Suppressor macrophage treated with lipopolysaccharide for 4 hours (primary cell): ENCODE measurements around the gene KRTAP12-4.
"Not testable (repeated sequence)": the region's sequence is repeated elsewhere in the genome, so short reads cannot be mapped to it uniquely, and the experiment has no call there.

Experiments
- DNase-seq: peaks from one replicate; pipeline ENCODE4 v3.0.0-alpha.2; 2020

The KRTAP12-4 gene

GRCh38 chr21:44628707-44629391 is 25.6 kb downstream of the KRTAP12-4 start:
- no peak for DNase-seq

GRCh38 chr21:44627831-44628233 is 26.6 kb downstream of the KRTAP12-4 start:
- DNase-seq: not testable (repeated sequence)

- DNase-seq: not testable (repeated sequence)
Observed at GRCh38 chr21:44627181-44627822, 27.2 kb downstream of the KRTAP12-4 start.

- DNase-seq: no peak
Observed at GRCh38 chr21:44626673-44627143, 27.8 kb downstream of the KRTAP12-4 start, which contains the start of gene KRTAP10-9. KRTAP10-9 (plus strand) TSS chr21:44627093; CDS start chr21:44627172, 79 bp downstream.

GRCh38 chr21:44626262-44626661 is 28.2 kb downstream of the KRTAP12-4 start:
- no peak for DNase-seq

- no peak for DNase-seq
Observed at GRCh38 chr21:44625756-44626155, 28.7 kb downstream of the KRTAP12-4 start.

- DNase-seq: no peak
Observed at GRCh38 chr21:44623575-44623974, 30.9 kb downstream of the KRTAP12-4 start.

GRCh38 chr21:44619886-44620285 is 34.6 kb downstream of the KRTAP12-4 start:
- no peak for DNase-seq

- DNase-seq: no peak
Observed at GRCh38 chr21:44618909-44619308, 35.5 kb downstream of the KRTAP12-4 start.

- DNase-seq: peak; percentile 8
Observed at GRCh38 chr21:44618504-44618903, 36.0 kb downstream of the KRTAP12-4 start.

- no peak for DNase-seq
Observed at GRCh38 chr21:44617071-44617501, 37.4 kb downstream of the KRTAP12-4 start.

- no peak for DNase-seq
Observed at GRCh38 chr21:44616591-44616926, 37.9 kb downstream of the KRTAP12-4 start.

GRCh38 chr21:44615911-44616590 is 38.4 kb downstream of the KRTAP12-4 start:
- no peak for DNase-seq

GRCh38 chr21:44615466-44615865 is 39.0 kb downstream of the KRTAP12-4 start:
- no peak for DNase-seq

GRCh38 chr21:44614961-44615391 is 39.5 kb downstream of the KRTAP12-4 start:
- no peak for DNase-seq

- no peak for DNase-seq
Observed at GRCh38 chr21:44614161-44614631, 40.3 kb downstream of the KRTAP12-4 start.

GRCh38 chr21:44613386-44614155 is 40.9 kb downstream of the KRTAP12-4 start:
- no peak for DNase-seq

- no peak for DNase-seq
Observed at GRCh38 chr21:44612669-44613229, 41.7 kb downstream of the KRTAP12-4 start.

GRCh38 chr21:44612029-44612486 is 42.4 kb downstream of the KRTAP12-4 start, which contains the start of gene KRTAP10-8:
KRTAP10-8 (plus strand) TSS chr21:44612079; CDS start chr21:44612101, 22 bp downstream.
- no peak for DNase-seq

GRCh38 chr21:44611551-44611950 is 42.9 kb downstream of the KRTAP12-4 start:
- DNase-seq: no peak

GRCh38 chr21:44610157-44610843 is 44.2 kb downstream of the KRTAP12-4 start:
- DNase-seq: not testable (repeated sequence)

GRCh38 chr21:44609193-44609592 is 45.3 kb downstream of the KRTAP12-4 start:
- DNase-seq: no peak
